K562 (cell line): ENCODE data around the gene CTBS. TPM values are rescaled to one million over a fixed set of nuclear protein-coding genes. Genes with fewer than 3 reads are reported as not detected.

Source experiments
- FOS ChIP-seq: IDR thresholded peaks from 3 replicates; pipeline ENCODE4 v1.6.1; 2011; ENCODE audit not compliant: insufficient read length; ENCODE audit errors: extremely low read depth
- HCFC1 ChIP-seq: IDR thresholded peaks from 2 replicates; pipeline ENCODE4 v1.6.1; 2012; ENCODE audit warnings: low read depth, low read length, improper control_type of control experiment
- HDGF ChIP-seq: fragments of 450-650 bp; IDR thresholded peaks from 2 replicates; pipeline ENCODE4 v1.6.1; 2016
- NFIC ChIP-seq: fragments of 450-650 bp; IDR thresholded peaks from 2 replicates; pipeline ENCODE4 v1.6.1; 2017; ENCODE audit warnings: mild to moderate bottlenecking, inconsistent platforms
- NR2C2 ChIP-seq, 2 experiments: fragments of 200-800 bp in 1 of 2; sonication (Bioruptor generic) in 1 of 2; sonication (generic) in 1 of 2; formaldehyde crosslinking in 1 of 2; IDR thresholded peaks; 2 replicates each; pipeline versions ENCODE4 v1.6.1 to v1.8.0; 2016 to 2022; ENCODE audit warnings: mild to moderate bottlenecking in 1 of 2, missing compliant biosample characterization in 1 of 2, missing genetic modification characterization in 1 of 2, missing genetic modification reagents in 1 of 2
- POLR3G ChIP-seq: IDR thresholded peaks from 2 replicates; pipeline ENCODE4 v1.6.1; 2011; ENCODE audit not compliant: insufficient read length, insufficient replicate concordance; ENCODE audit errors: extremely low read depth
- SPI1 ChIP-seq: IDR thresholded peaks from 2 replicates; pipeline ENCODE4 v1.6.1; 2011; ENCODE audit warnings: low read depth, low read length, control low read depth, borderline replicate concordance
- TCFL5 ChIP-seq: fragments of 250-450 bp; sonication (Bioruptor Pico); conservative IDR thresholded peaks from 2 replicates; pipeline ENCODE4 v1.6.1; 2021; ENCODE audit warnings: mild to moderate bottlenecking, moderate library complexity, matching md5 sums
- ZBTB1 ChIP-seq: sonication (generic); formaldehyde crosslinking; IDR thresholded peaks from 2 replicates; pipeline ENCODE4 v1.8.1; 2023; ENCODE audit warnings: missing genetic modification reagents, low read depth, mild to moderate bottlenecking, borderline replicate concordance
- ZC3H8 ChIP-seq: fragments of 450-650 bp; IDR thresholded peaks from 2 replicates; pipeline ENCODE4 v1.6.1; 2017
- ZFP91 ChIP-seq: sonication (generic); formaldehyde crosslinking; IDR thresholded peaks from 2 replicates; pipeline ENCODE4 v1.8.0; 2022; ENCODE audit warnings: mild to moderate bottlenecking, missing genetic modification reagents
- ZNF436 ChIP-seq: fragments of 250-450, 450-650 bp; sonication (Bioruptor Pico); formaldehyde crosslinking; IDR thresholded peaks from 2 replicates; pipeline ENCODE4 v1.7.0; 2020; ENCODE audit warnings: mild to moderate bottlenecking
- ZNF561 ChIP-seq: fragments of 450-650 bp; formaldehyde crosslinking; conservative IDR thresholded peaks from 2 replicates; pipeline ENCODE4 v1.4.0; 2020; ENCODE audit warnings: mild to moderate bottlenecking, moderate library complexity
- polyA plus RNA-seq, 8 experiments: library from polyadenylated mRNA; depleted of rRNA in 4 of 8; stranded (reverse) in 5 of 8; unstranded in 3 of 8; fragments of >200 nt; fragmentation: Nextera tagmentation in 2 of 8; fragmentation: Illumina TruSeq in 1 of 8; extraction: Ambion mirVana in 2 of 8; extraction: Trizol in 1 of 8; gene quantifications; 2 replicates each; pipeline versions ENCODE4 v1.2.1 to v1.2.3, GENCODE V29; 2011 to 2014; ENCODE audit warnings: inconsistent platforms in 1 of 8, missing spikeins in 1 of 8
- total RNA-seq, 7 experiments: library from RNA; depleted of rRNA in 6 of 7; stranded (reverse); fragments of >200 nt in 6 of 7; fragmentation: Illumina TruSeq in 2 of 7; extraction: Trizol in 2 of 7; gene quantifications; 2 replicates each; pipeline versions ENCODE4 v1.2.1 to v1.2.3, GENCODE V29; 2011 to 2021; ENCODE audit warnings: low replicate concordance in 1 of 7
- TF ChIP-seq, protein P1 (sequence below): sonication (generic); formaldehyde crosslinking; IDR thresholded peaks from 2 replicates; pipeline ENCODE4 v1.8.1; 2022; ENCODE audit warnings: missing genetic modification reagents
- TF ChIP-seq, protein P2 (sequence below): fragments of 250-450 bp; sonication (Bioruptor Pico); IDR thresholded peaks from 2 replicates; pipeline ENCODE4 v1.4.0; 2020
- TF ChIP-seq, protein P3 (sequence below): fragments of 250-450 bp; sonication (Bioruptor Pico); IDR thresholded peaks from 2 replicates; pipeline ENCODE4 v1.4.0; 2020; ENCODE audit warnings: borderline replicate concordance
- TF ChIP-seq, protein P4 (sequence below), 2 experiments: fragments of 450-650 bp; conservative IDR thresholded peaks; 2 replicates each; pipeline ENCODE4 v1.6.1; 2017; ENCODE audit warnings: mild to moderate bottlenecking in 2 of 2, moderate library complexity in 2 of 2
- TF ChIP-seq, protein P5 (sequence below): sonication (generic); formaldehyde crosslinking; IDR thresholded peaks from 2 replicates; pipeline ENCODE4 v1.8.0; 2022; ENCODE audit warnings: mild to moderate bottlenecking, low read depth, missing genetic modification reagents

Gene CTBS
- total and polyA plus RNA-seq, 9 of the 15 experiments (the other 6 are each of a cell fraction or from before 2014, with no cell fraction given): 3.0 to 19.8 (median 9.9) TPM

- TF ChIP-seq FOS: no peak
- TF ChIP-seq, protein P1, sequence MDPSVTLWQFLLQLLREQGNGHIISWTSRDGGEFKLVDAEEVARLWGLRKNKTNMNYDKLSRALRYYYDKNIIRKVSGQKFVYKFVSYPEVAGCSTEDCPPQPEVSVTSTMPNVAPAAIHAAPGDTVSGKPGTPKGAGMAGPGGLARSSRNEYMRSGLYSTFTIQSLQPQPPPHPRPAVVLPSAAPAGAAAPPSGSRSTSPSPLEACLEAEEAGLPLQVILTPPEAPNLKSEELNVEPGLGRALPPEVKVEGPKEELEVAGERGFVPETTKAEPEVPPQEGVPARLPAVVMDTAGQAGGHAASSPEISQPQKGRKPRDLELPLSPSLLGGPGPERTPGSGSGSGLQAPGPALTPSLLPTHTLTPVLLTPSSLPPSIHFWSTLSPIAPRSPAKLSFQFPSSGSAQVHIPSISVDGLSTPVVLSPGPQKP (CRISPR knock-in tag): no peak
- no peak for TF ChIP-seq SPI1
- TF ChIP-seq ZNF561 (CRISPR knock-in tag): no peak
- TF ChIP-seq ZBTB1: no peak
- peak; percentile 64; the same call in 1 of the 2 replicates for TF ChIP-seq ZFP91 (CRISPR knock-in tag)
- TF ChIP-seq, protein P2, sequence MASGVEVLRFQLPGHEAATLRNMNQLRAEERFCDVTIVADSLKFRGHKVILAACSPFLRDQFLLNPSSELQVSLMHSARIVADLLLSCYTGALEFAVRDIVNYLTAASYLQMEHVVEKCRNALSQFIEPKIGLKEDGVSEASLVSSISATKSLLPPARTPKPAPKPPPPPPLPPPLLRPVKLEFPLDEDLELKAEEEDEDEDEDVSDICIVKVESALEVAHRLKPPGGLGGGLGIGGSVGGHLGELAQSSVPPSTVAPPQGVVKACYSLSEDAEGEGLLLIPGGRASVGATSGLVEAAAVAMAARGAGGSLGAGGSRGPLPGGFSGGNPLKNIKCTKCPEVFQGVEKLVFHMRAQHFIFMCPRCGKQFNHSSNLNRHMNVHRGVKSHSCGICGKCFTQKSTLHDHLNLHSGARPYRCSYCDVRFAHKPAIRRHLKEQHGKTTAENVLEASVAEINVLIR (CRISPR knock-in tag): no peak
- no peak for TF ChIP-seq HDGF
- 0 out of 2 replicates have a peak, but pooled peaks have one; percentile 13 for TF ChIP-seq NFIC
- TF ChIP-seq, protein P3, sequence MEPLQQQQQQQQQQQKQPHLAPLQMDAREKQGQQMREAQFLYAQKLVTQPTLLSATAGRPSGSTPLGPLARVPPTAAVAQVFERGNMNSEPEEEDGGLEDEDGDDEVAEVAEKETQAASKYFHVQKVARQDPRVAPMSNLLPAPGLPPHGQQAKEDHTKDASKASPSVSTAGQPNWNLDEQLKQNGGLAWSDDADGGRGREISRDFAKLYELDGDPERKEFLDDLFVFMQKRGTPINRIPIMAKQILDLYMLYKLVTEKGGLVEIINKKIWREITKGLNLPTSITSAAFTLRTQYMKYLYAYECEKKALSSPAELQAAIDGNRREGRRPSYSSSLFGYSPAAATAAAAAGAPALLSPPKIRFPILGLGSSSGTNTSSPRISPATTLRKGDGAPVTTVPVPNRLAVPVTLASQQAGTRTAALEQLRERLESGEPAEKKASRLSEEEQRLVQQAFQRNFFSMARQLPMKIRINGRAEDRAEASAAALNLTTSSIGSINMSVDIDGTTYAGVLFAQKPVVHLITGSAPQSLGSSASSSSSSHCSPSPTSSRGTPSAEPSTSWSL: no peak
- peak; percentile 37; the same call in 1 of the 2 replicates for TF ChIP-seq HCFC1
- TF ChIP-seq, protein P4, sequence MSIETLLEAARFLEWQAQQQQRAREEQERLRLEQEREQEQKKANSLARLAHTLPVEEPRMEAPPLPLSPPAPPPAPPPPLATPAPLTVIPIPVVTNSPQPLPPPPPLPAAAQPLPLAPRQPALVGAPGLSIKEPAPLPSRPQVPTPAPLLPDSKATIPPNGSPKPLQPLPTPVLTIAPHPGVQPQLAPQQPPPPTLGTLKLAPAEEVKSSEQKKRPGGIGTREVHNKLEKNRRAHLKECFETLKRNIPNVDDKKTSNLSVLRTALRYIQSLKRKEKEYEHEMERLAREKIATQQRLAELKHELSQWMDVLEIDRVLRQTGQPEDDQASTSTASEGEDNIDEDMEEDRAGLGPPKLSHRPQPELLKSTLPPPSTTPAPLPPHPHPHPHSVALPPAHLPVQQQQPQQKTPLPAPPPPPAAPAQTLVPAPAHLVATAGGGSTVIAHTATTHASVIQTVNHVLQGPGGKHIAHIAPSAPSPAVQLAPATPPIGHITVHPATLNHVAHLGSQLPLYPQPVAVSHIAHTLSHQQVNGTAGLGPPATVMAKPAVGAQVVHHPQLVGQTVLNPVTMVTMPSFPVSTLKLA (conservative IDR thresholded peaks at IDR 0.05): peak; percentile 78 to 81
- no peak for TF ChIP-seq POLR3G
- no peak for TF ChIP-seq ZC3H8
- peak; percentile 79 for TF ChIP-seq NR2C2 (CRISPR knock-in tag; IDR thresholded peaks at IDR 0.05)
- no peak for TF ChIP-seq NR2C2 (tag; IDR thresholded peaks at IDR 0.05)
- no peak for TF ChIP-seq ZNF436
- no peak for TF ChIP-seq TCFL5 (CRISPR knock-in tag)
- TF ChIP-seq, protein P5, sequence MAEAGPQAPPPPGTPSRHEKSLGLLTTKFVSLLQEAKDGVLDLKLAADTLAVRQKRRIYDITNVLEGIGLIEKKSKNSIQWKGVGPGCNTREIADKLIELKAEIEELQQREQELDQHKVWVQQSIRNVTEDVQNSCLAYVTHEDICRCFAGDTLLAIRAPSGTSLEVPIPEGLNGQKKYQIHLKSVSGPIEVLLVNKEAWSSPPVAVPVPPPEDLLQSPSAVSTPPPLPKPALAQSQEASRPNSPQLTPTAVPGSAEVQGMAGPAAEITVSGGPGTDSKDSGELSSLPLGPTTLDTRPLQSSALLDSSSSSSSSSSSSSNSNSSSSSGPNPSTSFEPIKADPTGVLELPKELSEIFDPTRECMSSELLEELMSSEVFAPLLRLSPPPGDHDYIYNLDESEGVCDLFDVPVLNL (CRISPR knock-in tag): no peak
Observed at GRCh38 chr1:84620720-84621313, 46.6 kb upstream of the CTBS start (continued).
